Measurements from ENCODE around the gene YJEFN3. TPM values are rescaled to one million over a fixed set of nuclear protein-coding genes. Genes with fewer than 3 reads are reported as not detected.

The YJEFN3 gene
- total and polyA plus RNA-seq, 10 of the 15 experiments (the other 5 are each of a cell fraction or from before 2014, with no cell fraction given) = 0.05 to 6.9 (median 3.5) TPM

- TF ChIP-seq ZNF687 (IDR thresholded peaks at IDR 0.05) (no peak), HDGF (IDR thresholded peaks at IDR 0.05) (no peak), IKZF1 (conservative IDR thresholded peaks at IDR 0.05) (no peak), MXI1 (IDR thresholded peaks at IDR 0.05; ENCODE audit: low read depth, low read length) (no peak)
Measured at GRCh38 chr19:19485998-19486290, 42.8 kb upstream of the YJEFN3 start (continued).

- H2AFZ ChIP-seq (ENCODE audit: control insufficient read depth, low read depth, low read length) = no peak overlapping the region
- H3K4me3 ChIP-seq = no peak overlapping the region
- no peak overlapping the region for H3K9ac ChIP-seq (ENCODE audit: control insufficient read depth, insufficient read depth, low read length)
- no peak overlapping the region for H3K4me2 ChIP-seq (ENCODE audit: control insufficient read depth, insufficient read depth)
- SMC1A ChIA-PET (ENCODE audit: uncharacterized antibody, unreplicated experiment) = interaction anchor here (1.6 kb wide), 1 partner anchor 81 kb away, joined by 3 read pairs; the partner anchor contains the start of gene GATAD2A
- H3K9me3 ChIP-seq (replicated peaks; ENCODE audit: control insufficient read depth, insufficient read depth, low read length) = no peaks in the 10 kb centered on the region
- no peak for DNase-seq (ENCODE audit: low read depth, low spot score)
- BruUV-seq (replicated peaks) = no TSS peak
- RAD21 ChIA-PET (ENCODE audit: unreplicated experiment) = interaction anchor here (1.3 to 4.8 kb wide), 2 partner anchors 81 to 121 kb away, joined by 3 to 72 read pairs; partner anchors contain the start of gene GATAD2A
- intact Hi-C loops (cut with micrococcal nuclease; ENCODE audit: unreplicated experiment) (no loop called here), in situ Hi-C loops (cut with MboI) (no loop called here)
- no peak for FAIRE-seq
- 0 out of 2 replicates have a peak, but pooled peaks cover 2% of the 10 kb centered on the region for H4K20me1 ChIP-seq (ENCODE audit: control insufficient read depth, insufficient read depth)
- H3K79me2 ChIP-seq (ENCODE audit: control insufficient read depth, insufficient read depth, low read length) = peaks cover 11% of the 10 kb centered on the region
- peaks cover 15 to 22% of the 10 kb centered on the region in 2 experiments for H3K36me3 ChIP-seq (ENCODE audit: control insufficient read depth in 2 of 2, insufficient read depth in 2 of 2, low read length in 1 of 2)
- 87% methylated on average over 15 of the region's 15 CpGs for WGBS (ENCODE audit: insufficient coverage, insufficient replicate concordance, low lambda C conversion rate, missing lambda C conversion rate)
- H3K27me3 ChIP-seq (replicated peaks in 1 of 2; ENCODE audit: control insufficient read depth in 2 of 2, insufficient read depth in 2 of 2, low read length in 1 of 2) = no peaks in the 10 kb centered on the region
- ATAC-seq = no peak
- H3K4me1 ChIP-seq (ENCODE audit: control insufficient read depth, insufficient read depth, low read length) = peaks cover 30% of the 10 kb centered on the region
- CTCF ChIA-PET = interaction anchor here (9.3 kb wide), 1 partner anchor 121 kb away, joined by 223 read pairs; no protein-coding TSS in a partner anchor
- no peak overlapping the region for H3K27ac ChIP-seq (ENCODE audit: control insufficient read depth, insufficient read depth)
- POLR2A ChIA-PET = no interaction called here
- TF ChIP-seq ELK1 (IDR thresholded peaks at IDR 0.05; ENCODE audit: low read depth, low read length) (no peak), IKZF2 (IDR thresholded peaks at IDR 0.05) (no peak), EP300 (IDR thresholded peaks at IDR 0.05; ENCODE audit: borderline replicate concordance in 1 of 2, control insufficient read depth in 1 of 2, low read depth in 2 of 2, low read length in 2 of 2) (no peak), CBX3 (IDR thresholded peaks at IDR 0.05; ENCODE audit: borderline replicate concordance, low read depth) (no peak), CHD2 (IDR thresholded peaks at IDR 0.05; ENCODE audit: borderline replicate concordance, low read depth, low read length) (no peak), SRF (IDR thresholded peaks at IDR 0.05; ENCODE audit: low read depth in 2 of 2, low read length in 2 of 2) (no peak), E4F1 (IDR thresholded peaks at IDR 0.05; ENCODE audit: borderline replicate concordance, partially characterized antibody) (no peak), IRF5 (IDR thresholded peaks at IDR 0.05; ENCODE audit: borderline replicate concordance) (no peak)
Measured at GRCh38 chr19:19486343-19487076, 42.2 kb upstream of the YJEFN3 start.

Measured in GM12878 (cell line).